ENCODE data around the gene SLC6A6. TPM values are rescaled to one million over a fixed set of nuclear protein-coding genes. Genes with fewer than 3 reads are reported as not detected.

The SLC6A6 gene
- total RNA-seq, 1 donor from 2014 or later, result 129 TPM

DNA sequence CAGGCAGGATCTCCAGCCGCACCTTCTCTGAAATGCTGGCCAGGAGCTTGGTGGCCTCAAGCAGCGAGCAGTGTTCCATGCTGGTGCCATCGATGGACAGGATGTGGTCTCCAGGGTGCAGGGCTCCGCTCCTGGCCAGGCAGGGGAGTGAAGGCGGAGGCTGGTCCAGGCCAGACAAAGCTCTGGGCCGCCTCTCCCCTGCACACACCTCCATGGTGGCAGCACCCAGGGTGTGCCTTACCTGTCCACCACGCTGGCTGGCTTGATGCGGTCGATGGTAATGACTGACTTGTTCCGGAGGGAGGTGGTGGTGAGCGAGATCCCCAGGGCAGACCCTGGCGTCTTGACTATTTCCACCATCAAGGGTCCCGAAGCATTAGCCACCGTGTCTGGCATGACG lies 117.7 kb downstream of the SLC6A6 start:
- intact Hi-C loops (cut with DNase I), result loop anchor here (5.0 kb wide), 1 partner anchor 127 kb away; no protein-coding TSS in a partner anchor
- peak; percentile 74 for DNase-seq (ENCODE audit: low spot score)

- intact Hi-C loops (cut with DNase I), result loop anchor here (5.0 kb wide), 1 partner anchor 126 kb away; no protein-coding TSS in a partner anchor
- DNase-seq (ENCODE audit: low spot score), result peak; percentile 64
Measured at GRCh38 chr3:14520967-14521366, 118.6 kb downstream of the SLC6A6 start.

GRCh38 chr3:14521611-14522010 lies 119.2 kb downstream of the SLC6A6 start:
- intact Hi-C loops (cut with DNase I), result loop anchor here (2.0 to 5.0 kb wide), 2 partner anchors 17 to 126 kb away; no protein-coding TSS in a partner anchor
- DNase-seq (ENCODE audit: low spot score), result peak; percentile 74

DNA sequence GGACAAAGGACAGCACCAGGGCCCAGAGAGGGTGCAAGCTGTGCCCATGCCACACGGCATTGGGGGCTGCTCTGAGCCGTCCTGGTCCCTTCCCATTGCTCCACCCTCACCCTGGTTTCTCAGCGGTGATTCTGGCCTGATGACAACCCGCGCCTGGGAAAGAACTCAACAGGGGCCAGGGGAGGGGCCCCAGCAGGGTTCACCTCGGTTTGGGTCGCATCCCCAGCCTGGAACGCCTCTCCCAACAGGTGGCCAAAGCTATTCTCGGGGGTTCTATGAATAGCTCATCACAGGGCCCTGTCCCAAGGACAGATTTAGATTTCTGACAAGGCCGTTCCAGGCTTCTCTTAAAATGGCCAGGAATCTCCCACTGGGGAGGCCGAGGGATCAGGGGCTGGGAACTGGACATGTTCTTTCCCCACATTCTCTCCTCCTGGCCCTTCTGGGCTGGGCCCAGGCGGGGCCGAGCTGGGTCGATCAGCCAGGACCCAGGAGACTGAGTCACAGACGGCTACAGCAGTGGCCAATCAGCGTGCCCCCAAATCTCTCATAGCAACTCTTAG lies 119.8 kb downstream of the SLC6A6 start:
- DNase-seq (ENCODE audit: low spot score), result peak; percentile 88
- intact Hi-C loops (cut with DNase I), result loop anchor here (2.0 to 5.0 kb wide), 2 partner anchors 17 to 125 kb away; no protein-coding TSS in a partner anchor

GRCh38 chr3:14522768-14523167 lies 120.4 kb downstream of the SLC6A6 start:
- intact Hi-C loops (cut with DNase I), result loop anchor here (2.0 to 5.0 kb wide), 2 partner anchors 16 to 125 kb away; no protein-coding TSS in a partner anchor
- peak; percentile 66 for DNase-seq (ENCODE audit: low spot score)

DNA sequence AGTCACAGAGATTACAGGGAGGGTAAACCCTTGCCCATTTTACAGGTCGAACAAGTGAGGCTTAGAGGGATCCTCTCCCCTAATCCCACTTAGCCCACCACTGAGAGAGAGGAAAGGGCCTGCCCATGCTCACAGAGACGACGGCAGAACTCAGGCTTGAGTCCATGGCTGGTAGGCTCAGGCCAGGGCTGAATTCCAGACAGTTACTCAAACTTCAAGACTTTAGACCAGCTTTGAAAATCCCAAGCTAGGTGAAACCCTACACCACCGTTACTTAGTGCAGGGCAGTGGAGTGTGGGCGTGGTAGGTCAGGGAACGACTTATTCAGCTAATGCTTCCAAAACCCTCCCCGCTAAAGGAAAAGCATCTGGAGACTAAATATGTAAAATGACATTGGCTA lies 121.4 kb downstream of the SLC6A6 start:
- intact Hi-C loops (cut with DNase I), result loop anchor here (2.0 to 5.0 kb wide), 2 partner anchors 15 to 124 kb away; no protein-coding TSS in a partner anchor
- no peak for DNase-seq (ENCODE audit: low spot score)

DNA sequence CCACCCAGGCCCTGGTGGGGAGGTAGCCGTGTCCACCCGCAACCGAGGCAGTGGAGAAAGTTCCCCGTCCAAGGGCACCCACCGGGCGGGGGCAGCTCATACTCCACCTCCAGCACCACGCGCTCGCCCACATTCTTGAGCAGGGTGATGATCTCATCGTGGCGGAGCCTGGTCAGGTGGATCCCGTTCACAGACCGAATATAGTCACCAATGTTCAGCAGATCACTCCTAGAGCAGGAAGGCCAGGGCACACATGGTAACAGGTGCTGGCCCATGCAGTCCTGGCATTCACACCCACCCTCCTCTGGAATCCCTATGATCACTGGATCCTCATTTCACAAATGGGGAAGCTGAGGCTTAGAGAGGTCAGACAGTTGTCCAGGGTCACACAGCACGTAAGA lies 121.9 kb downstream of the SLC6A6 start:
- intact Hi-C loops (cut with DNase I), result loop anchor here (5.0 kb wide), 1 partner anchor 123 kb away; no protein-coding TSS in a partner anchor
- DNase-seq (ENCODE audit: low spot score), result peak; percentile 90

DNA sequence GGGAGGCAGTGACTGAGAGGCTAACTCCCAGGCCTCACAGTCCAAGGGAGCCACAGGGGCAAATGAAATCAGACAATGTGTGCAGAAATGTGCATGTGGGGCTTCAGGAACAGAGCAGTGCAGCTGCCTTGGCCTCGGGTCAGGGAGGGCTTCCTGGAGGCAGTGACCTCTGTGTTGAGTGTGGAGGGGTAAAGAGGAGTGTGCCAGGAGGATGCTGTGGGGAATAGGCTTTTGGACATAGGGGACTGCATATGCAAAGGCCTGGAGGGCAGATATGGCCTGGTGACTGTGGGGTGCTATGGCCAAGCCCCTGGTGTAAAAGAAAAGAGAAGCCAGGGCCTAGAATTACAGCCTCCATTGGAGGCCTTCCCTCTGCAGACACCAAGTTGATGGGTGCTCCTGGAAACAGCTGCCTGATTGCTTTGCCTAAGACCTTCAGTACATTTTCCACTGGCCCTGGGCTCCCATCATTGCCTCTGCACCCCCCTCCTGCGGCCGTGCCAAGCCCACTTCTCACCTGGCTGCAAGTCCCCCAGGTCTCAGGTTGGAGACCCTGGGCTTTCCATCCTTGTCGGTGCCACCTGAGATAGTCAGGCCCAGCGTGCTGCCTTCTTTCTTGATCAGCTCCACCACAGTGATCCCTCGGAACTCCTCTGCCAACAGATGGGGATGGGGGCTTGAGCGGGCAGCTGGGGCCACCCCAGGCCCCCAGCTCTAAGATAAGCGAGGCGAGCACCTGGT lies 122.7 kb downstream of the SLC6A6 start:
- intact Hi-C loops (cut with DNase I), result loop anchor here (5.0 kb wide), 1 partner anchor 122 kb away; no protein-coding TSS in a partner anchor
- peak; percentile 53 for DNase-seq (ENCODE audit: low spot score)

DNA sequence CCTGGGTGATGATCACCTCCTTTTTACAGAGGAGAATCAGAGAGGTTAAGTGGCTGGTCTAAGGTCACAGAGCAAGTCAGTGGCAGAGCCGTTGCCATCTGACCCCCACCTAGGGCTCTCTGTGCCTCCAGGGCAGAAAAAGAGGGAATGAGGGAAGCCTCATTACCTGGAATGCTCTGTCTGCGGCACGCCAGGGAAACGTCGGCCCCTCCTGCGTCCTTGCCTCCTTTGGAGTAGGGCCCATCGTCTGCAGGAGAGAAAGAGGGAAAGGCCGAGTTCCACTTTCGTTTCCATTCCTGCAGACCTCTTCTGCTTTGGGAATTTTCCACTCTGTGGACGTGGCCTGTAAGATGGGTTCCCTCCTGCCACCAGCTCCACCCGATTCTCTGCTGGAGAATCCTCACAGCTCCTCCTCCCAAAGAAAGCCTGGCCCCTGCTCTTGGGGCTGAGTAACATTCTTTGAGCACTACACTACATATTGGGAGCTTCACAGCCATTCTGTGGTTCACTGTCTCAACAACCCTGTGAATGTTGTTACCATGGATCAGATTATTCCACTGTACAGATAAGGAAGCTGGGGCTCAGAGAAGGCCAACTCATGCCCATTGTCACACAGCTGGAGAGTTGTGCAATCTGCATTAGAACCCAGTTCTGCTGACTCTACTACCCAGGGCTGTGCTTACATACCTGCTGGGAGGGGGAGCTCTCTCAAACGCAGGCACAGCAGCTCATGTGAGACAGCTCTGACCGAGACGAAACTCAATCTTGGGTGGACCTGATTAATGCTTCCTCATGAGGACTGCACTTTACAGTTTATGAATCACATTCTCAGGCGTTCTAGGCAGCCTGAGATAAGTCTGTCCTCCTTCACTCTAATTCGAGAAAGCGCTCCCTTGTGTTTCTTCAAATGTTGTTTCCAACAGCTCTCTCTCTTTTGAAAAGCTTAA lies 123.6 kb downstream of the SLC6A6 start:
- DNase-seq (ENCODE audit: low spot score), result peak; percentile 66
- intact Hi-C loops (cut with DNase I), result no loop called here

- no peak for DNase-seq (ENCODE audit: low spot score)
- intact Hi-C loops (cut with DNase I), result no loop called here
Measured at GRCh38 chr3:14528081-14528480, 125.7 kb downstream of the SLC6A6 start.

DNA sequence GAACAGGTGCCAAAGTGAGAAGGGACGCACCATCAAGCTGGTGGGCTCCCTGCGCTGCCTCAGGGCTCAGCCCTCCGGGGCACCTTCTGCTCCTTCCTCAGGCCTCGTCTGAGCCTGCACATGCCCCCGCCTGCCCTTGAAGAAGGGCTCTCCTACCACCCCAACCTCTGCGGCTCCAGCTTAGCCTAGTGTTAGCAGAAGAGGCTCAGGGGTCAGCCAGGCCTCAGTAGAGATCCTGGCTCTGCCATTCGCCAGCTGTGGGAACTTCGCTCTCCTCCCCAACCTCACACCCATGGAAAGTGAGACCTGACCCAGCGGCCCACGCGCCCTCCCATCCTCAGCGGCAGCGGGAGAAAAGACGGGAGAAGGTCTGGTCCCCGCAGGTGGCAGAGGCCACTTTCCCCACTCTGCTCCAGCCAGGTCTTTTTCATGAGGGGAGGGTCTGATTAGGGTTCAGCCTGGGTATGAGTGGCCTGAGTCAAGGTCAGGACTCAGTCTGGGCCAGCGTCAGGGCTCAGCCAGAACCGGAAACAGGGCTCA lies 129.5 kb downstream of the SLC6A6 start:
- DNase-seq (ENCODE audit: low spot score), result no peak
- intact Hi-C loops (cut with DNase I), result no loop called here

DNA sequence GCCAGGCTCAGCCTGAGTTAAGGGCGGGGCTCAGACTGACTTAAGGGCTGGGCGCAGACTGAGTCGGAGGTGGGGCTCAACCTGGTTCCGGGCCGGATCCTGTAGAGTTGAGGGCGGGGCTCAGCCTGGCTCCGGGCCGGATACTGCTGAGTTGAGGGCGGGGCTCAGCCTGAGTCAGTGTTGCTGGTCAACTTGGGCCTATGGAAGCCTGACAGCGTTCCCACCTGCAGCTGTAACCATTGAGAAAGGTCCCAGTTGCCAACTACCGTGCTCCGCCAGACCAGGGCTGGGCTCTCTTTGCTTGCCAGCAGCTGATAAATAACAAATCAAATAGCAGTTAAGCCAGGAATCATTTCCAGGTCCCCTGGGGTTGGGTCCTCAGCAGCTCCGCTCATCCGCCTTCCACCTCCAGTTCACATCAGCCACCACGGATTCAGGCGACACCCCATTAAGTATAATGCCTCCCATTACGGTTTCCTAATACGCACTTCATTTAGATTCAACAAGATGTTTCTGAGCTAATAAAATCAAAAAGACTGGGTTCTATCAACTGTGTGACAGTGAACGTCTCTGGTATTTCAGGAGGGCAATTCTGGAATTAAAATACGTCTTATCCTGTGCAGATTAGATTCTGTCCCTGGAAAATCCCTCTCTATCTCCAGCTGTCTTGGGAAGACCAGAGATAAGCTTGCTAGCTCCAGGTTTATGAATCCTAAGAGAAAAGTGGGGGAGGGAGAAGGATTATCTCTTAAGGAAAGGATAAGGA lies 130.5 kb downstream of the SLC6A6 start:
- intact Hi-C loops (cut with DNase I), result no loop called here
- DNase-seq (ENCODE audit: low spot score), result no peak

DNA sequence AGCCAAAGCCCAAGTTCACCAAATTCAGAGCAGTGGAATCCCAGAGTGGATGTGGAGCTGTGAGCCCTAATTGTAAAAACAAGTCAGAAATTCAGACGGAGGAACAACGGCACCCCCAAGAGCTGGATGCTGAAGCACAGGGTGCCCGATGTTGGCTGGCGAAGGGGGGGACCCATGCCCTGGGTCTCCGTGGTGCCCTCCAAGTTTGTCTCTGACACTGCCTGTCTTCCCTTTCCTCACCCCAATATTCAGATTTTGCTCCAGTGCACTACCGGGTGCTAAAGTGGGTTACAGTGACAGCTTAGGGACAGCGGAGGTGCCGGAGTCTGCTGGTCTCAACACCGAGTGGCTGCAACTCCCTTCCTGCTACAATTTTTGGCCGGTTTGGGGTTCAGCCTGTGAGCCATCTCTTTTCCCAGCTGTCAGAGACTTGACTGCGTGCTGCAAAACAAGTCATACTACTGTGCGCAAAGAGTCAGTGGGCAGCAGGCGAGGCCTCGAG lies 131.1 kb downstream of the SLC6A6 start:
- DNase-seq (ENCODE audit: low spot score), result no peak
- intact Hi-C loops (cut with DNase I), result no loop called here

- intact Hi-C loops (cut with DNase I), result no loop called here
- DNase-seq (ENCODE audit: low spot score), result no peak
Measured at GRCh38 chr3:14534516-14535191, 132.2 kb downstream of the SLC6A6 start.

DNA sequence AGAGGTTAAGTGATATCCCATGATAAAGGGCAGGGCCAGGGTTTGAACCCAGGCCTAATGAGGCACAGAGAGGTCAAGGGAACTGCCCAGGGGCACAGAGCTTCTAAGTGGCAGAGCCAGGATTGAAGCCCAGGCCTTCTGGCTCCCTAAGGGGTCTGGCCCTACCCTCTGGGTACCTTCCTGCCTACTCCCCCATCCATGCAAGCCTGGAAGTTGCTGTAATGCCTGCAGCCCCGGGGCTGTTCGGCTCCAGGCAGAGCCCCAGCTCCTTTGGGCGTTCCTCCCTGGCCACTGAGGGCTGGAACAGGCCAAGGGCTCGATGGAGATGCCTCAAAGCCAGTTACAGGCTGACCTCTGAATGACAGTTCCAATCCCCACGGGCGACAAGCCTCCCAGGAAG lies 133.2 kb downstream of the SLC6A6 start:
- intact Hi-C loops (cut with DNase I), result no loop called here
- no peak for DNase-seq (ENCODE audit: low spot score)

GRCh38 chr3:14536055-14536815 lies 133.8 kb downstream of the SLC6A6 start:
- DNase-seq (ENCODE audit: low spot score), result no peak
- intact Hi-C loops (cut with DNase I), result no loop called here

GRCh38 chr3:14536837-14537589 lies 134.6 kb downstream of the SLC6A6 start:
- intact Hi-C loops (cut with DNase I), result no loop called here
- DNase-seq (ENCODE audit: low spot score), result no peak
